Natural killer cell (primary cell): ENCODE data around the gene ANXA2R. TPM values are rescaled to one million over a fixed set of nuclear protein-coding genes. Genes with fewer than 3 reads are reported as not detected.
"Not testable (repeated sequence)": the region's sequence is repeated elsewhere in the genome, so short reads cannot be mapped to it uniquely, and the experiment has no call there.

Experiments
- ATAC-seq, 3 donors: fragments of 150-1000 bp in 2 of 3; fragments of 200-7000 bp in 1 of 3; cut with Tn5 transposase; 1 replicate in 1 of 3; 2 replicates in 2 of 3; pipeline ENCODE4 v1.10.0; 2021; ENCODE audit warnings: mild to moderate bottlenecking in 2 of 3, moderate library complexity in 2 of 3
- DNase-seq, 2 donors: peaks; one replicate each; pipeline versions ENCODE4 v3.0.0 to v3.0.0-alpha.2; 2013 to 2021; ENCODE audit warnings: mixed read lengths in 1 of 2
- H3K27ac ChIP-seq: one replicate; pipeline ENCODE4 v1.5.1; 2013; ENCODE audit warnings: mild to moderate bottlenecking, low read length
- H3K27me3 ChIP-seq: one replicate; pipeline ENCODE4 v1.6.1; 2013; ENCODE audit warnings: low read length; ENCODE audit not compliant: control insufficient read depth, insufficient read depth
- H3K36me3 ChIP-seq: one replicate; pipeline ENCODE4 v1.6.1; 2013; ENCODE audit warnings: low read length; ENCODE audit not compliant: control insufficient read depth, insufficient read depth
- H3K4me1 ChIP-seq: one replicate; pipeline ENCODE4 v1.6.1; 2013; ENCODE audit warnings: low read length; ENCODE audit not compliant: control insufficient read depth, insufficient read depth
- H3K4me3 ChIP-seq: one replicate; pipeline ENCODE4 v1.5.1; 2013; ENCODE audit warnings: low read length
- H3K9me3 ChIP-seq: one replicate; pipeline ENCODE4 v1.6.1; 2013; ENCODE audit warnings: low read length; ENCODE audit not compliant: control insufficient read depth, insufficient read depth
- H3K27ac Mint-ChIP-seq, 2 donors: one replicate each; pipeline ENCODE4 v1.8.0; 2022; ENCODE audit warnings: mild to moderate bottlenecking in 2 of 2, mixed read lengths in 2 of 2, moderate library complexity in 1 of 2
- H3K27me3 Mint-ChIP-seq, 2 donors: one replicate each; pipeline ENCODE4 v1.8.0; 2022; ENCODE audit warnings: low read depth in 2 of 2, mixed read lengths in 2 of 2
- H3K36me3 Mint-ChIP-seq: one replicate; pipeline ENCODE4 v1.8.0; 2022; ENCODE audit warnings: mixed read lengths
- H3K4me1 Mint-ChIP-seq, 2 donors: one replicate each; pipeline ENCODE4 v1.8.0; 2022; ENCODE audit warnings: mixed read lengths in 2 of 2
- H3K4me3 Mint-ChIP-seq: one replicate; pipeline ENCODE4 v1.8.0; 2022; ENCODE audit warnings: mild to moderate bottlenecking, moderate library complexity, mixed read lengths
- H3K9me3 Mint-ChIP-seq, 2 donors: one replicate each; pipeline ENCODE4 v1.8.0; 2022; ENCODE audit warnings: mixed read lengths in 2 of 2
- WGBS: methylation state at CpG from one replicate; pipeline ENCODE4 v1.1.7; 2013; ENCODE audit warnings: missing lambda C conversion rate; ENCODE audit not compliant: insufficient coverage; 5-methylcytosine and 5-hydroxymethylcytosine counted together
- intact Hi-C: fragments of 100-400 bp; cut with micrococcal nuclease; formaldehyde crosslinking; loops from one replicate; pipeline ENCODE4 v1.14.2; 2022
- total RNA-seq, 4 donors: library from RNA; stranded (reverse); fragments of 120-200 nt in 1 of 4; gene quantifications; one replicate each; pipeline versions ENCODE4 v1.2.3 to v1.2.4, GENCODE V29; 2013 to 2022
- TF ChIP-seq, protein P1 (sequence below): fragments of 200-600 bp; IDR thresholded peaks from one replicate; pipeline ENCODE4 v1.8.0; 2022; ENCODE audit warnings: antibody characterized with exemption

The ANXA2R gene
- total RNA-seq, 3 donors from 2014 or later (not counting 1 experiment from before 2014, with no cell fraction given), result 34.3 to 55.2 (median 38.0) TPM

DNA sequence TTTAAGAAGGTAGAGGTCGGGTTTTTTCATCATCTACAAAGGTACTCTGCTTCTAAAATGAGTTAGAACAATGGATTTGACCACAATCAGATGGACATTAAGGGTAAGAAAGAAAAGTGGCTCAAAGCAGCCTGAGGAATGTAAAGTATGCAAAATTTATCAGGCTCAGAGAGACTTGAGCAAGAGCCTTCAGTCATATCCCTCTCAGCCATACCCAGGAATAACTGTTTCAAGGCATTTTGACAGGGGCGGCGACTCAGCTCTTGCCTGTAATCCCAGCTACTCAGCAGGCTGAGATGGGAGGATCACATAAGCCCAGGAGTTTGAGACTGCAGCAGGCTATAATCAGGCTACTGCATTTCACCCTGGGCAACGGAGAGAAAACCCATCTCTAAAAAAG lies 38.8 kb upstream of the ANXA2R start:
- no peaks in the 10 kb centered on the region for H3K9me3 Mint-ChIP-seq
- H3K36me3 ChIP-seq, result peaks cover 35% of the 10 kb centered on the region

DNA sequence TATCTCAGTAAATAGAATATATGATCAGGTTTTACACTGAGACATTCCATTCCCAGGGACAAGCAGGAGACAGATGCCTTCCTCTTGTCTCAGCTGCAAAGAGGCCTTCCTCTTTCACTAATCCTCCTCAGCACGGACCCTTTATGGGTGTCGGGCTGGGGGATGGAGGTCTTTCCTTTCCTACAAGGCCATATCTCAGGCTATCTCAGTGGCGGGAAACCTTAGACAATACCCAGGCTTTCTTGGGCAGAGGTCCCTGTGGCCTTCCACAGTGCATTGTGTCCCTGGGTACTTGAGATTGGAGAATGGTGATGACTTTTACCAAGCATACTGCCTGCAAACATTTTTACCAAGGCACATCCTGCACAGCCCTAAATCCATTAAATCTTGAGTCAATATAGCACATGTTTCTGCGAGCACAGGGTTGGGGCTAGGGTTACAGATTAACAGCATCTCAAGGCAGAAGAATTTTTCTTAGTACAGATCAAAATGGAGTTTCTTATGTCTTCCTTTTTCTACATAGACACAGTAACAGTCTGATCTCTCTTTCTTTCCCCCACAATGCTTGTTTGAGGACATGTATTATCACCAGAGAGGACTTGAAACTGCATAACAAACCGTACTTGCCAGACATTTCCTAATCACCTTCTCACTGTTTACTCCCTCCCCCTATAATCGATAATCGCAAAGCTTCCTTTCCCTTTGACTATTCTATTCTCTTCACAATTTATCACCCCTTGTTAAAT lies 37.5 kb upstream of the ANXA2R start:
- H3K9me3 Mint-ChIP-seq, DNase-seq, H3K36me3 Mint-ChIP-seq, intact Hi-C loops, H3K27ac ChIP-seq, H3K4me1 ChIP-seq, H3K4me3 ChIP-seq, H3K4me3 Mint-ChIP-seq, H3K27me3 Mint-ChIP-seq, H3K27me3 ChIP-seq, ATAC-seq, H3K9me3 ChIP-seq: not testable (repeated sequence)
- WGBS, result 88% methylated on average over 4 of the region's 7 CpGs
- peaks cover 35% of the 10 kb centered on the region for H3K36me3 ChIP-seq
- Mint-ChIP-seq H3K4me1 (peaks cover 28 to 55% of the 10 kb centered on the region in 2 donors), H3K27ac (peak overlapping the region in 1 of 2 donors; percentile 61)

More for the DNA sequence above, 38.8 kb upstream of the ANXA2R start:
- Histone ChIP-seq H3K9me3 (no peaks in the 10 kb centered on the region), H3K4me1 (peaks cover 4% of the 10 kb centered on the region), H3K27ac (no peak overlapping the region), H3K27me3 (no peaks in the 10 kb centered on the region), H3K4me3 (no peak overlapping the region)
- no peak for ATAC-seq
- Mint-ChIP-seq H3K4me3 (no peak overlapping the region), H3K4me1 (peaks cover 19 to 44% of the 10 kb centered on the region in 2 donors), H3K36me3 (no peaks in the 10 kb centered on the region), H3K27me3 (no peaks in the 10 kb centered on the region), H3K27ac (no peak overlapping the region)
- TF ChIP-seq, protein P1, sequence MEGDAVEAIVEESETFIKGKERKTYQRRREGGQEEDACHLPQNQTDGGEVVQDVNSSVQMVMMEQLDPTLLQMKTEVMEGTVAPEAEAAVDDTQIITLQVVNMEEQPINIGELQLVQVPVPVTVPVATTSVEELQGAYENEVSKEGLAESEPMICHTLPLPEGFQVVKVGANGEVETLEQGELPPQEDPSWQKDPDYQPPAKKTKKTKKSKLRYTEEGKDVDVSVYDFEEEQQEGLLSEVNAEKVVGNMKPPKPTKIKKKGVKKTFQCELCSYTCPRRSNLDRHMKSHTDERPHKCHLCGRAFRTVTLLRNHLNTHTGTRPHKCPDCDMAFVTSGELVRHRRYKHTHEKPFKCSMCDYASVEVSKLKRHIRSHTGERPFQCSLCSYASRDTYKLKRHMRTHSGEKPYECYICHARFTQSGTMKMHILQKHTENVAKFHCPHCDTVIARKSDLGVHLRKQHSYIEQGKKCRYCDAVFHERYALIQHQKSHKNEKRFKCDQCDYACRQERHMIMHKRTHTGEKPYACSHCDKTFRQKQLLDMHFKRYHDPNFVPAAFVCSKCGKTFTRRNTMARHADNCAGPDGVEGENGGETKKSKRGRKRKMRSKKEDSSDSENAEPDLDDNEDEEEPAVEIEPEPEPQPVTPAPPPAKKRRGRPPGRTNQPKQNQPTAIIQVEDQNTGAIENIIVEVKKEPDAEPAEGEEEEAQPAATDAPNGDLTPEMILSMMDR, result no peak
- no peak for DNase-seq
- intact Hi-C loops, result no loop called here
- WGBS, result 95% methylated on average over 3 of the region's 4 CpGs

DNA sequence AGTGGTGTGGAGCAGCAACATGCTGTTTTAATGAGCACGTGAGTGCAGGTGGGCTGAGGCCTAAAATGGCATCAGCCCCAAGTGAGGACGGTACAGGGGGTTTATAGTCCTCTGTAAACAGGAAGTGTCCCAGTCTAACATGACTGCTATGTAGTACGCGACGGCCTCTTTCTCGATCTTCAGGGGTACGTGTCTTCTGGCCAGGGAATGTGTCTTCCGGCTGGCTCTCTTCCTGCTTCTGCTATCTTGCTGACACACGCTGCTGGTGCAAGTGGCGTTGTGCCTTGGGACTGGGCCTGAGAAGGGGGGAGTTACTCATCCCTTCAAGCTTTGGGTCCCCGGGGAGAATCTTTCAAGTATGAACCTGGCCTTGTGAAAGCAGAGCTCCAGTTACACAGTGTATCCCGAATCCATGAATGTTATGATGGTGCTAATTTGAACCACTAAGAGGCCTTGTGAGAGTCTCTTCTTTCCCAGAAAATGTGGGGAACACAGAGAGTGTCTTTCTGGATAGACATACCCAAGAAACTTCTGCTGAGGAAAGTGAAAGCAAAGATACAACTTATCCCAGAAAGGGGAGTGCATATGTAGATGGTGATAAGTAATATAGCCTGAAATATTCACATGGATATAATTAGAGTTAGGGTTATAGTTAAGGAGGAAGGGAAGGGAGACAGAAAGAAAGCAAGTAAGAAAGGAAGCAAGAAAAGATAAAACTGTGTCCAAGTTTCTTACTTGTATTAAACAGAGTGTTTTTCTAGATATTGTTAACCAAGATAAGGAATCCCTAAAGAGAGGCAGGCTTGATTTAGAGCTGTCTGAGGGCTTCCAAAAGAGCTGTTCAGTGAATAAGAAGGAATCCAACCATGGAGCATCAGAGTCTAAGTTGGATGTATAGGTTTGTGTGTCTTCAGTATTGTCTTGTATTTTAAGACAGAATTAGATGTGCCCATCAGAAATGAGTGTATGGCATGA lies 35.5 kb upstream of the ANXA2R start:
- no peaks in the 10 kb centered on the region for H3K27me3 Mint-ChIP-seq
- no peak overlapping the region for H3K4me3 Mint-ChIP-seq
- no peaks in the 10 kb centered on the region for H3K9me3 ChIP-seq
- no peaks in the 10 kb centered on the region for H3K27me3 ChIP-seq
- peaks cover 30% of the 10 kb centered on the region for H3K36me3 ChIP-seq
- peaks cover 34 to 59% of the 10 kb centered on the region in 2 donors for H3K4me1 Mint-ChIP-seq
- peak overlapping the region; percentile 29 to 77 for H3K27ac Mint-ChIP-seq
- intact Hi-C loops, result no loop called here
- H3K9me3 Mint-ChIP-seq, result no peaks in the 10 kb centered on the region
- TF ChIP-seq, protein P1, result no peak
- no peak overlapping the region for H3K4me3 ChIP-seq
- DNase-seq (no peak), ATAC-seq (no peak)
- WGBS, result 86% methylated on average over 12 of the region's 12 CpGs
- H3K36me3 Mint-ChIP-seq, result no peaks in the 10 kb centered on the region
- H3K4me1 ChIP-seq, result peaks cover 4% of the 10 kb centered on the region
- no peak overlapping the region for H3K27ac ChIP-seq

DNA sequence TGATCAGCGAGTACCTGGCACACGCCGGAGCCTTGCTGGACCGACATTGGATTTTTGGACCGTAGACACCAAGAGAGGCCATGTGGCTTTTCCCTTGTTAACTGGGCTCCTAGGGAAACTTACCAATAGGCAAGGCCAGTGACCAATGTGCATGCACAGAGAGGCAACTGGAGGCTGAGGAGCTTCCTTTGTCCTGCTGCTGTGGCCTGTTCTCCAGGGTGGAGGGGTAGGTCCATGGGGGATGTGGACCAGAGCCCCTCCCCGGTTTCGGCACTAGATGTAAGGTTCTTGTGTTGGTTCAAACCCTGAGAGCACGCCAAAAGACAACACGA lies 34.8 kb upstream of the ANXA2R start:
- H3K9me3 Mint-ChIP-seq, result no peaks in the 10 kb centered on the region
- H3K4me1 Mint-ChIP-seq, result peaks cover 34 to 63% of the 10 kb centered on the region in 2 donors
- TF ChIP-seq, protein P1, result no peak
- H3K27ac ChIP-seq, result no peak overlapping the region
- H3K36me3 ChIP-seq, result peaks cover 29% of the 10 kb centered on the region
- no peak overlapping the region for H3K4me3 ChIP-seq
- peak overlapping the region; percentile 29 to 77 for H3K27ac Mint-ChIP-seq
- H3K27me3 ChIP-seq, result no peaks in the 10 kb centered on the region
- no peaks in the 10 kb centered on the region for H3K36me3 Mint-ChIP-seq
- intact Hi-C loops, result no loop called here
- no peaks in the 10 kb centered on the region for H3K27me3 Mint-ChIP-seq
- H3K9me3 ChIP-seq, result no peaks in the 10 kb centered on the region
- DNase-seq (no peak), ATAC-seq (no peak)
- 97% methylated on average over 9 of the region's 9 CpGs for WGBS
- H3K4me3 Mint-ChIP-seq, result no peak overlapping the region
- peaks cover 9% of the 10 kb centered on the region for H3K4me1 ChIP-seq
